ENCODE data around the gene PIP4P1. TPM values are rescaled to one million over a fixed set of nuclear protein-coding genes. Genes with fewer than 3 reads are reported as not detected.

The PIP4P1 gene
- polyA plus RNA-seq, 1 experiment, result 24.5 TPM

GRCh38 chr14:20501346-20501745 is 40.1 kb upstream of the PIP4P1 start:
- Histone ChIP-seq H3K9me3 (ENCODE audit: control insufficient read depth, insufficient read depth, low read length) (no peaks in the 10 kb centered on the region), H3K27ac (ENCODE audit: low read depth, low read length) (no peak overlapping the region), H3K4me3 (ENCODE audit: low read depth, low read length) (no peak overlapping the region), H3K27me3 (ENCODE audit: control insufficient read depth, insufficient read depth, low read length) (no peaks in the 10 kb centered on the region)
- no peak for TF ChIP-seq CTCF (IDR thresholded peaks at IDR 0.05; ENCODE audit: low read depth, low read length)
- ChIA-PET POLR2A (no interaction called here), CTCF (no interaction called here)
- no peak for DNase-seq (ENCODE audit: low read depth, low spot score)

- H3K4me3 ChIP-seq (ENCODE audit: low read depth, low read length), result no peak overlapping the region
- TF ChIP-seq CTCF (IDR thresholded peaks at IDR 0.05; ENCODE audit: low read depth, low read length), result no peak
- H3K27ac ChIP-seq (ENCODE audit: low read depth, low read length), result no peak overlapping the region
- DNase-seq (ENCODE audit: low read depth, low spot score), result no peak
- no peaks in the 10 kb centered on the region for H3K9me3 ChIP-seq (ENCODE audit: control insufficient read depth, insufficient read depth, low read length)
- CTCF ChIA-PET, result no interaction called here
- POLR2A ChIA-PET, result no interaction called here
- no peaks in the 10 kb centered on the region for H3K27me3 ChIP-seq (ENCODE audit: control insufficient read depth, insufficient read depth, low read length)
These were observed 38.6 kb upstream of the PIP4P1 start for GRCh38 chr14:20499881-20500280.

- ChIA-PET CTCF (no interaction called here), POLR2A (no interaction called here)
- Histone ChIP-seq H3K9me3 (ENCODE audit: control insufficient read depth, insufficient read depth, low read length) (no peaks in the 10 kb centered on the region), H3K27me3 (ENCODE audit: control insufficient read depth, insufficient read depth, low read length) (no peaks in the 10 kb centered on the region), H3K4me3 (ENCODE audit: low read depth, low read length) (no peak overlapping the region), H3K27ac (ENCODE audit: low read depth, low read length) (no peak overlapping the region)
- DNase-seq (ENCODE audit: low read depth, low spot score), result no peak
- no peak for TF ChIP-seq CTCF (IDR thresholded peaks at IDR 0.05; ENCODE audit: low read depth, low read length)
These were observed 37.9 kb upstream of the PIP4P1 start for GRCh38 chr14:20499108-20499507.

- H3K9me3 ChIP-seq (ENCODE audit: control insufficient read depth, insufficient read depth, low read length), result no peaks in the 10 kb centered on the region
- no peaks in the 10 kb centered on the region for H3K27me3 ChIP-seq (ENCODE audit: control insufficient read depth, insufficient read depth, low read length)
- no peak overlapping the region for H3K27ac ChIP-seq (ENCODE audit: low read depth, low read length)
- no peak overlapping the region for H3K4me3 ChIP-seq (ENCODE audit: low read depth, low read length)
- DNase-seq (ENCODE audit: low read depth, low spot score), result no peak
- TF ChIP-seq CTCF (IDR thresholded peaks at IDR 0.05; ENCODE audit: low read depth, low read length), result no peak
- CTCF ChIA-PET, result no interaction called here
- POLR2A ChIA-PET, result no interaction called here
These were observed 37.4 kb upstream of the PIP4P1 start for GRCh38 chr14:20498622-20499021.

GRCh38 chr14:20494935-20495766 is 33.9 kb upstream of the PIP4P1 start:
- POLR2A ChIA-PET, result no interaction called here
- CTCF ChIA-PET, result interaction anchor here (0.8 to 2.1 kb wide), 2 partner anchors 36 to 110 kb away, joined by 4 to 8 read pairs; no protein-coding TSS in a partner anchor
- TF ChIP-seq CTCF (IDR thresholded peaks at IDR 0.05; ENCODE audit: low read depth, low read length), result no peak
- Histone ChIP-seq H3K9me3 (ENCODE audit: control insufficient read depth, insufficient read depth, low read length) (no peaks in the 10 kb centered on the region), H3K4me3 (ENCODE audit: low read depth, low read length) (no peak overlapping the region), H3K27me3 (ENCODE audit: control insufficient read depth, insufficient read depth, low read length) (no peaks in the 10 kb centered on the region), H3K27ac (ENCODE audit: low read depth, low read length) (no peak overlapping the region)
- DNase-seq (ENCODE audit: low read depth, low spot score), result no peak
